CD4-positive, alpha-beta T cell treated with Interferon alpha-2 for 1 hour (primary cell): ENCODE results near the gene MARS1.
"Not testable (repeated sequence)": the region's sequence is repeated elsewhere in the genome, so short reads cannot be mapped to it uniquely, and the experiment has no call there.

Source experiments
- DNase-seq, 2 donors: peaks; one replicate each; pipeline ENCODE4 v3.0.0-alpha.2; 2020 to 2022

MARS1 gene

GRCh38 chr12:57487597-57488401 is at the start of gene MARS1:
MARS1 (plus strand) TSS chr12:57488068; CDS start chr12:57488091, 23 bp downstream.
- peak; percentile 93 to 96 for DNase-seq

DNA sequence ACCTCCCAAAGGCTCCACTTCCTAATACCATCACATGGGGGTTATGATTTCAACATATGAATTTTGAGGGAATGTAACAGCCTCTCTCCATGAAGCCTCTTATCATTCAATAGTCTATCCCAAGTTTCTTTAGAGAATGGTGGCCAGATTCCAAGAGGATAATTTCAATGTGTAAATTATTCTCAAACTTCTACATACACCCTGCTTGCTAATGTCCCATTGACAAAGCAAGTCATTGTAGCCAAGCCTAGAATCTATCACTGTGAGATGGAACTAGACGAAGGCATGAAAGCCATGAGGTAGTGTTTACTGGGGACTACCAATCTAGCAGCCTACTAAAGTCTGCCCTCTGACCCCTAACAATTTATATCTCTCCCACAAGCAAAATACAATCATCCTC is 49.5 kb upstream of the MARS1 start:
- DNase-seq: no peak

DNA sequence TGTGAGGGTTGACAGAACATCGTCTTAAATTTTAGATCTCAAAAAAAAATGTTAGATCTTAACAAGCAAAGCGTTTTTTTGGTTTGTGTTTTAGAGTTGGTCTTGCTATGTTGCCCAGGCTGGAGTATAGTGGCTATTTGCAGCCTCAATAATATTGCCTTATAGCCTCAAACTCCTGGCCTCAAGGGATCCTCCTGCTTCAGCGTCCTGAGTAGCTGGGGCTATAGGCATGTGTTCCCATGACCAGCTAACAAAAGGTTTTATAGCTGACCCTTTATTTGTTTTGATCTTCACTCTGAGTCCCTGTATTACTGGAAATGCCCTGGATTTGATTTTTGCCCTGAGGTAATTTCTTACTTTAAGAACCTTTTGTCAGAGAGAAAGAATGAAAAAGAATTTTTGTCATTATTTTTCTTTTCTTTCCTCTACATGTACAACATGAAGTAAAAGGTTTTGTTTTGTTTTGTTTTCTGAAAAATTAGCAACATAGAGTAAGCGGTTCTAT is 48.1 kb upstream of the MARS1 start:
- DNase-seq: no peak

DNA sequence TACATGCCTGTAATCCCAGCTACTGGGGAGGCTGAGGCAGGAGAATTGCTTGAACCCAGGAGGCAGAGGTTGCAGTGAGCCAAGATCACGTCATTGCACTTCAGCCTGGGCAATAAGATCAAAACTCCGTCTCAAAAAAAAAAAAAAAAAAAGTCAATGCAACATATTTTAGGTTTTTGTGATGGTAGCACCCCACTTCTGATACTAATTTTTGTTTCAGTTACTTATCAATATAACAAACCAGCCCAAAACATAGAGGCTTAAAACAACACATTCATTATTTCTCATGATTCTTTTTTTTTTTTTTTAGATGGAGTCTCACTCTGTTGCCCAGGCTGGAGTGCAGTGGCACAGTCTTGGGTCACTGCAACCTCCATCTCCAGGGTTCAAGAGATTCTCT is 46.5 kb upstream of the MARS1 start:
- not testable (repeated sequence) for DNase-seq

DNA sequence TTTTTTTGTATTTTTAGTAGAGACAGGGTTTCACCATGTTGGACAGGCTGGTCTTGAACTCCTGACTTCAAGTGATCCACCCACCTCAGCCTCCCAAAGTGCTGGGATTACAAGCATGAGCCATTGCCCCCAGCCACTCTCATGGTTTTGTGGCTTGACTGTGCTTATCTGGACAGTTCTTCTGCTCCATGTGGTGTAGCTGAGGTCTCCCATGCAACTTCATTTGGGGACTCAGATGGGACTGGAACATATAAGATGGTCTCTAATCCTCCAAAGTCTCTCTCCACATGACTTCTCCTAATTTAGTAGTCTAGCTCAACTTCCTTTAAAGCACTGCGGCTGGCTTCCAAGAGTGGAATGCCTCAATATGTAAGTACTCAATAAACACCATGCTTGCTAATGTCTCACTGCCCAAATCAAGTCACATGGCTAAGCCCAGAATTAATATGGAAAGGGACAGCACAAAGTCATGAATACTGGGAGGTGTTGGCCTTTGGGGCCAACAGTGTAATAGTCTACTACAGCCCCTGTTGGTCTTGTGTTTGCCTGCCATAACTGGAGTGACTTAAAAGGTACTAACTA is 45.9 kb upstream of the MARS1 start:
- DNase-seq: no peak

DNA sequence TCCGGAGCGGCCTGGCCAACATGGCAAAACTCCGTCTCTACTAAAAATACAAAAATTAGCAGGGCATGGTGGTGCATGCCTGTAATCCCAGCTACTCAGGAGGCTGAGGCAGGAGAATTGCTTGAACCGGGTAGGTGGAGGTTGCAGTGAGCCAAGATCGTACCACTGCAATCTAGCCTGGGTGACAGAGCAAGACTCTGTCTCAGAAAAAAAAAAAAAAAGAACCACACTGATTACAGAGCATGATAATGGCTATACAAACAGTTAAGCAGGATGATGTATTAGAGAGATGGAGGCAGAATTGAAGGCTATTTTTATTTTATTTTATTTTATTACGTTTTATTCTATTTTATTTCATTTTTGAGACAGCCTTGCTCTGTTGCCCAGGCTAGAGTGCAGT is 43.5 kb upstream of the MARS1 start:
- DNase-seq: not testable (repeated sequence)

DNA sequence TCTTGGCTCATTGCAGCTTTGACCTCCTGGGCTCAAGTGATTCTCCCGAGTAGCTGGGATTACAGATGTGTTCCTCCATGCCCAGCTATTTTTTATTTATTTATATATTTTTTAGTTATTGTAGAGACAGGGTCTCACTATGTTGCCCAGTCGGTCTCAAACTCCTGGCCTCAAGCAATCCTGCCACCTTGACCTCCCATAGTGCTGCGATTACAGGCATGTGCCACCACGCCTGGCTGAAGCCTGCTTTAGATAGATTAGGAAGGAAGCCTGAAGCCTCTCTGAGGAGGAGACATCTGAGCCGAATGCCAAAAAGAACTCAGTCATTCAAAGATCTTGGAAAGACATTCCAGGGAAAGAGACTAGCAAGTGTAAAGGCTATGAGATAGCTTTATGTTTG is 43.1 kb upstream of the MARS1 start:
- DNase-seq: no peak

DNA sequence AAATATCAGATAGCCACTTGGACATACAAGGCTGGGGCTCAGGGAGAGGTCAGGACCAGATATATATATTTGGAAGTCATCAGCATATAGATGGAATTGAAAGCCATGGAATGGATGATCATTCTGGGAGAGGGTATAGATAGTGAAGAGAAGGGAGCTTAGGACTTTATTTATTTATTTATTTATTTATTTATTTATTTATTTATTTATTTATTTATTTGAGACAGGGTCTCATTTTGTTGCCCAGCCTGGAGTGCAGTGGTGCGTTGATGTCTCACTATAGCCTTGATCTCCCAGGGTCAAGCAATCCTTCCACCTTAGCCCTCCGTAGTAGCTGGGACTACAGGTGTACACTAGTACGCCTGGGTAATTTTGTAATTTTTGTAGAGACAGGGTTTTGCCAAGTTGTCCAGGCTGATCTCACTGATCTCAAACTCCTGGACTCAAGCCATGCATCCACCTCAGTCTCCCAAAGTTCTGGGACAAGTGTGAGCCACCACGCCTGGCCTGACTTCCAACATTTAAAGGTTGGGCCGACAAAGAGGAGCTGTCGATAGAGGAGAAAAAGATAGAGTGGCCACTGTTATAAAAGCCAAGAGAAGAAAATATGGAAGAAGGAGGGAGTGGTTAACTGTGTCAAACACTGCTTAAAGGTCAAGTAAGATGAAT is 41.4 kb upstream of the MARS1 start:
- DNase-seq: no peak

DNA sequence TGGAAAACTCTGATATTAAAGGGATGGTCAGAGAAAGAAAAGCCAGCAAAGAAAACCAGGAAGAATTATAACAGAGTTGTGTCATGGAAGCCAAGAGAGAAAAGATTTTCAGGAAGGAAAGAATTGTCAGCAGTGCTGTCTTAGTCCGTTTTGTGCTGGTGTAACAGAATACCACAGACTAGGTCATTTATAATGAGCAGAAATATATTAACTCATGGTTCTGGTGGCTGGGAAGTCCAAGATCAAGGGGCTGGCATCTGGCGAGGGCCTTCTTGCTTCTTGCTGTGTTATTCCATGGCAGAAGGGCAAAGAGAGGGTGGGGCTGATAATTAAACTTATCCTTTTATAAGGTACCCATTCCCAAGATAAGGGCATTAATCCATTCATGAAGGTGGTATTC is 39.2 kb upstream of the MARS1 start:
- no peak for DNase-seq

DNA sequence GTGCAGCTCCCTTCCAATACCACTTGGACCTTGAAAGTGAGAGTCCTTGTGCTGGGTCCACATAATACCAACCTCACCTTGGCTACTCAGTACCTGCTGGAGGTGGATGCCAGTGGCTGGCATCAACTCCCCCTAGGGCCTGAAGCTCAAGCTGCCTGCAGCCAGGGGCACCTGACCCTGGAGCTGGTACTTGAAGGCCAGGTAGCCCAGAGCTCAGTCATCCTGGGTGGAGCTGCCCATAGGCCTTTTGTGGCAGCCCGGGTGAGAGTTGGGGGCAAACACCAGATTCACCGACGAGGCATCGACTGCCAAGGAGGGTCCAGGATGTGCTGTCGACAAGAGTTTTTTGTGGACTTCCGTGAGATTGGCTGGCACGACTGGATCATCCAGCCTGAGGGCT is 38.5 kb upstream of the MARS1 start:
- no peak for DNase-seq

- DNase-seq: no peak
Observed at GRCh38 chr12:57450057-57450456, 37.8 kb upstream of the MARS1 start.

DNA sequence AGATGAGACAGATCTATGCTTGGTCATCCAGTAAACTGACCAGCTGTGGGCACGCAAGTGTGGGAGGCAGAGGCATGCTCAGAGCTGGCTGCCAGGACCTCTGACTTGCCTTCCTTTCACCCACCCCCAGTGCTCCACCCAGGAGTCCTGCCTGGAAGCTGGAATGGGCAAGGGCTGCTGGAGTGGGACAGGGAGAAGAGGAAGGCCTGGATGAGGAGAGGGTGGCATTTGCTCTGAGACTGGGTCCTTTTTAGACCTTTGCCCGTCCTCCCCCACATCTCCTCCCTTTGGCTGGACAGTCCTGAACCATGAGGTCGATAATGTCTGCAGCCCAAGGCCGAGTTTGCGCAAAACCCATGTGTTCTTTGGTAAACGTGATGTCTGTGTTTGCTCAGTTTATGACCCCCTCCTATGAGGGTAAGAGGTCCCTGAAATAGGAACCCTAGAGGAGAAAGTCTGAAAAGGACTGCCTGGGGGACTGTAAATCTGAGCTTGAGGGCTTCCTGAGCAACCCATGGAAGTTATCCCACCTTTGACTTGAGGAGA is 36.6 kb upstream of the MARS1 start:
- no peak for DNase-seq

DNA sequence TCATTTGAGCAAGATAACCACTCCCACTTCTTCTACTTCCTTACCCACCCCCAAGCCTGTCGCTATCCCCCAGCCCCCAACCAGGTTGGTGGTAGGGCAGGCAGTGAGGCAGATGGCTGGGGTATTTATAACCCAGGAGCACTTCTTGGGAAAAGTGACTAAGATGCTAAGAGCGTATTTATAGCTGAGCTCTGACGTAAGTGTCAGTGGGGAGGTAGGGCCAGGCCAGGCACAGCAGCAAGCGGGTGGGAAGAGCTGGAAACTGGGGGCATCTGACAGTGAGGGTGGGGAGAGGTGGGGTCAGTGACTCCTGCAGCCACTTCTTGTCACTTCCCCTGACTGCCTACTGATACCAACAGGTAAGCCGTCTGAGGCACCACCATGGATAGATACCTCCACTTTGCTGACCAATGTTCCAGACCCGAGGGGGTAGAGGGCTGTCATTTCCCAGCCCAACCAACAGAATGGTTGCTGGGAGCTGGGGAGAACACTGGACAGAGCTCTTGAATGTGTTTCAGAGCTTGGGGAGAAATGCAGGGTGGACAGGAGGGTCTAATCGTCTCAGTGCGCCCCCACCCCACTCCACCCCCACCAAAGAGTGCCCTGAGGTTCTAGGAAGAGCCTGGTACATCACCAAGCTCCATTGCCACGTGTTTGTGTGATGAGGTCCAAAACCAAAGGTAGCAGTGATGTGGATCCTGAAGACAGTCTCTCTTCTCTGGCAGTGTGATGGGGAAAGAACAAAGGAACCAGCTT is 35.5 kb upstream of the MARS1 start:
- DNase-seq: no peak

DNA sequence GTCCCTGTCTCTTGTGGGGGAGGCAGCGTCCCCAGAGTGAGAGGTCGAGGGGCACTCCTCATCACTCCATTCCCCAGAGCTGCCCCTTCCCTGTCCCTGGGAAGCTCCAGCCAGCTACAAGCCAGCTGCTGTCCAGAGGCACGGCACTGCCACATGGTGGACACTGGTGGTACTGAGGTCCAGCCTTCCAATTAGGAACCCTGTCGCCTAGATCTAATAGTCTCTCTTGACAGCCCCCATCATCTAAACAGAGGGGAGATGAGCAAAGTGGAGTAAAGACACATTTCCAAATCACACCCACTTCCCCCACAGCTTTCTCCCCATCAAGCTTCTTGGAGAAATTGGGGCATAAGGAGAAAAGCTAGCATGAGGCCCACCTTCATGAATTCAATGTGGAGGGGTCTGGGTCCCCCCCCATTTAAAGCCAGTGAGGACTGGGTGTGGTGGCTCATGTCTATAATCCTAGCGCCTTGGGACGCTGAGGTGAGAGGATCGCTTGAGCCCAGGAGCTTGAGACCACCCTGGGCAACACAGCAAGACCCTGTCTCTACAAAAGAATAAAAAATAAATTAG is 34.8 kb upstream of the MARS1 start:
- peak; percentile 46 to 55 for DNase-seq

GRCh38 chr12:57454213-57454565 is 33.7 kb upstream of the MARS1 start:
- DNase-seq: no peak

DNA sequence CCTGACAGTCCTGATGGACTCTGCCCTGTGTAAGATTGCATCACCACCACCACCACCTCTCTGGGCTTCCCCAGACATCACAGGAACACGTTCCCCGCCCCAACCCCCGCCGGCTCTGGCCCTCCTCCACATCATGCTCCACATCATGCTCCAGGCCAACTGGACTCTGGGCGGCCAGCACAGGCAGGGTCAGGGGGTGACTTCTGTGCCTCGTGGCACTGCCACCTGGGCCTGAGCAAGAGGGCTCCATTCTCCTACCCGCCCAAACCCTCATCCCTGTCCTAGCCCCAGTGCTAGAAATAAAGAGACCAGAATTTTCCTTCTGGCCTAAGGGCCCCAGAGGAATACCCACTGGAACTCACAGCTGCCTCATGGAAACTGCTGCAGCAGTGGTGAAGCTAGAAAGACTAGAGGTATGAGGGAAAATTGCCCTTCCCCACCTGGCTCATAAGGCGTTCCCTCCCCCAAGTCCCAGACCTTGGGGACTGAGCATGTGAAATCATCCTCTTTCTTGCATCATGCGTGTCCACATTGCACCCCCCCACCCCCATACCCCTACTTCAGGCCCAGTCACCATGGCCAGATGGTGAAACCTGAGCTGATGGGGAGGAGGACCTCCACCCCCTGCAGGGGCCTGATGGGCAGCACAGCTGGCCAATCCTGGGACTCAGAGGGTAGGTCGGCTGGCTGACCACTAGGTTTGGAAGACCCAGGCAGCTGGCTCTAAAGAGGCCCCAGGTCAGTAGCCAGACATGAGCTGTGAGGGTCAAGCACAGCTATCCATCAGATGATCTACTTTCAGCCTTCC is 33.1 kb upstream of the MARS1 start, which contains the start of gene INHBE:
TSS of gene INHBE (plus strand) at position 742 of the 808 bp plus-strand sequence. CDS start 230 bp downstream, outside the sequence.
- DNase-seq: no peak

DNA sequence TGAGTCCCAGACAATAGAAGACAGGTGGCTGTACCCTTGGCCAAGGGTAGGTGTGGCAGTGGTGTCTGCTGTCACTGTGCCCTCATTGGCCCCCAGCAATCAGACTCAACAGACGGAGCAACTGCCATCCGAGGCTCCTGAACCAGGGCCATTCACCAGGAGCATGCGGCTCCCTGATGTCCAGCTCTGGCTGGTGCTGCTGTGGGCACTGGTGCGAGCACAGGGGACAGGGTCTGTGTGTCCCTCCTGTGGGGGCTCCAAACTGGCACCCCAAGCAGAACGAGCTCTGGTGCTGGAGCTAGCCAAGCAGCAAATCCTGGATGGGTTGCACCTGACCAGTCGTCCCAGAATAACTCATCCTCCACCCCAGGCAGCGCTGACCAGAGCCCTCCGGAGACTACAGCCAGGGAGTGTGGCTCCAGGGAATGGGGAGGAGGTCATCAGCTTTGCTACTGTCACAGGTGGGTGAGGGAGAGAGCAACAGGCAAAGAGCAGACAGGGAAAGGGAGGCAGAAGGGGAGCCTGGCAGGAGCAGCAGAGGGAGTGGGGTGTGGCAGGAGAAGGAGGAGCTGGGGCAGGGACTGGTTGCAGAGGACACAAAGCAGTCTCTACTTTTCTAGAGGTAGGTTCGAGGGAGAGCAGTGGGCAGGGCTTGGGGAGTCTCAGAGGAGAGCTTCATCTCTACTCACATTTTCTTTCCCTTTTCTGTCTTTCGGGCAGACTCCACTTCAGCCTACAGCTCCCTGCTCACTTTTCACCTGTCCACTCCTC is 32.3 kb upstream of the MARS1 start:
- DNase-seq: no peak

GRCh38 chr12:57456145-57456700 is 31.6 kb upstream of the MARS1 start:
- peak; percentile 57 to 71 for DNase-seq

- DNase-seq: no peak
Observed at GRCh38 chr12:57456737-57457490, 31.0 kb upstream of the MARS1 start.

- DNase-seq: no peak
Observed at GRCh38 chr12:57458665-57459054, 29.2 kb upstream of the MARS1 start.
